ENCODE measurements around the gene DPEP2. TPM values are rescaled to one million over a fixed set of nuclear protein-coding genes. Genes with fewer than 3 reads are reported as not detected.

The DPEP2 gene
- total and polyA plus RNA-seq, 2 experiments from 2014 or later, result not detected

DNA sequence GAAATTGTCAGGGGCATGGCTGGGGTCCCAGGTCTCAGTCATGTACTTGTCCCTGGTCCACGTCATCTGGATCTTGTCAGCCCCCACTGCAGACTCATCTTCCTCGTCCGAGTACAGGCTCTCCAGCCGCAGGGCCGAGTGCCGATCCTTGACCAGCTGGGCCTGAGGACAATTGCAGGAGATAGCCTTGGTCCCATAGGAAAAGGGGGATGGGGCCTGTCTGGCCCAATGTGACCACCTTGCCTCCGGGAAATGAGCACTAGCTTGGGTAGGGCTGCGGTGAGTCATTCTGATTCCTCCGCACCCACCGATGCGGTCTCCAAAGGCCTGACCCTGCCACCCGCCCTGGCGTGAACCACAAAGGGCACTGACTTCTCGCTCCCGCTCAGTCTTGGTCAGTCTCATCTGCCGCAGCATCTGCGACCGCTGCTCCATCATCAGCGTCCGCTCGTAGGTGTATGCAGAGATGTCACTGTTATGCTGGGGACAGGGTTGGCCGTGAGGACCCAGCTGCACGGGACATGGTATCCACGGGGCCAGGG lies 53.8 kb downstream of the DPEP2 start:
- Histone ChIP-seq H3K27ac (ENCODE audit: low read depth) (no peak overlapping the region), H3K27me3 (ENCODE audit: insufficient read depth) (no peaks in the 10 kb centered on the region), H3K4me1 (ENCODE audit: insufficient read depth) (no peaks in the 10 kb centered on the region), H3K9me2 (ENCODE audit: insufficient read depth) (no peaks in the 10 kb centered on the region), H3K4me3 (no peak overlapping the region), H3K79me2 (replicated peaks; ENCODE audit: insufficient read depth) (no peaks in the 10 kb centered on the region), H2AFZ (no peak overlapping the region), H3K36me3 (ENCODE audit: insufficient read depth) (peaks cover 17% of the 10 kb centered on the region; the same call in 1 of the 2 replicates), H4K20me1 (replicated peaks; ENCODE audit: insufficient read depth) (peaks cover 14% of the 10 kb centered on the region), H3K4me2 (no peak overlapping the region), H3F3A (replicated peaks; ENCODE audit: low read depth) (peaks cover 11% of the 10 kb centered on the region)
- Mint-ChIP-seq H3K27ac (no peak overlapping the region), H3K9me3 (no peaks in the 10 kb centered on the region), H3K27me3 (ENCODE audit: insufficient read depth, low read depth, poor library complexity) (peaks cover 5% of the 10 kb centered on the region), H3K4me1 (peaks cover 4% of the 10 kb centered on the region; the same call in 2 of the 3 replicates), H3K36me3 (ENCODE audit: low read depth) (peaks cover 34% of the 10 kb centered on the region), H3K4me3 (no peak overlapping the region)
- TF ChIP-seq, protein P1, sequence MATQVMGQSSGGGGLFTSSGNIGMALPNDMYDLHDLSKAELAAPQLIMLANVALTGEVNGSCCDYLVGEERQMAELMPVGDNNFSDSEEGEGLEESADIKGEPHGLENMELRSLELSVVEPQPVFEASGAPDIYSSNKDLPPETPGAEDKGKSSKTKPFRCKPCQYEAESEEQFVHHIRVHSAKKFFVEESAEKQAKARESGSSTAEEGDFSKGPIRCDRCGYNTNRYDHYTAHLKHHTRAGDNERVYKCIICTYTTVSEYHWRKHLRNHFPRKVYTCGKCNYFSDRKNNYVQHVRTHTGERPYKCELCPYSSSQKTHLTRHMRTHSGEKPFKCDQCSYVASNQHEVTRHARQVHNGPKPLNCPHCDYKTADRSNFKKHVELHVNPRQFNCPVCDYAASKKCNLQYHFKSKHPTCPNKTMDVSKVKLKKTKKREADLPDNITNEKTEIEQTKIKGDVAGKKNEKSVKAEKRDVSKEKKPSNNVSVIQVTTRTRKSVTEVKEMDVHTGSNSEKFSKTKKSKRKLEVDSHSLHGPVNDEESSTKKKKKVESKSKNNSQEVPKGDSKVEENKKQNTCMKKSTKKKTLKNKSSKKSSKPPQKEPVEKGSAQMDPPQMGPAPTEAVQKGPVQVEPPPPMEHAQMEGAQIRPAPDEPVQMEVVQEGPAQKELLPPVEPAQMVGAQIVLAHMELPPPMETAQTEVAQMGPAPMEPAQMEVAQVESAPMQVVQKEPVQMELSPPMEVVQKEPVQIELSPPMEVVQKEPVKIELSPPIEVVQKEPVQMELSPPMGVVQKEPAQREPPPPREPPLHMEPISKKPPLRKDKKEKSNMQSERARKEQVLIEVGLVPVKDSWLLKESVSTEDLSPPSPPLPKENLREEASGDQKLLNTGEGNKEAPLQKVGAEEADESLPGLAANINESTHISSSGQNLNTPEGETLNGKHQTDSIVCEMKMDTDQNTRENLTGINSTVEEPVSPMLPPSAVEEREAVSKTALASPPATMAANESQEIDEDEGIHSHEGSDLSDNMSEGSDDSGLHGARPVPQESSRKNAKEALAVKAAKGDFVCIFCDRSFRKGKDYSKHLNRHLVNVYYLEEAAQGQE (IDR thresholded peaks at IDR 0.05; ENCODE audit: unreplicated experiment), result no peak
- TF ChIP-seq ZNF331 (CRISPR knock-in tag; IDR thresholded peaks at IDR 0.05; ENCODE audit: low read depth), result no peak
- no peak for TF ChIP-seq EZH2phosphoT487 (IDR thresholded peaks at IDR 0.05; ENCODE audit: unreplicated experiment)
- TF ChIP-seq NANOG (IDR thresholded peaks at IDR 0.05; ENCODE audit: borderline replicate concordance), result no peak
- TF ChIP-seq STAT1 (IDR thresholded peaks at IDR 0.05; ENCODE audit: unreplicated experiment), result no peak
- no peak; the same call in 1 of the 2 replicates for TF ChIP-seq POLR2AphosphoS5 (IDR thresholded peaks at IDR 0.05; ENCODE audit: low read depth)
- TF ChIP-seq CREB1 (CRISPR knock-in tag; IDR thresholded peaks at IDR 0.05; ENCODE audit: low read depth), result no peak
- TF ChIP-seq ZNF114 (CRISPR knock-in tag; IDR thresholded peaks at IDR 0.05), result no peak
- TF ChIP-seq, protein P2, sequence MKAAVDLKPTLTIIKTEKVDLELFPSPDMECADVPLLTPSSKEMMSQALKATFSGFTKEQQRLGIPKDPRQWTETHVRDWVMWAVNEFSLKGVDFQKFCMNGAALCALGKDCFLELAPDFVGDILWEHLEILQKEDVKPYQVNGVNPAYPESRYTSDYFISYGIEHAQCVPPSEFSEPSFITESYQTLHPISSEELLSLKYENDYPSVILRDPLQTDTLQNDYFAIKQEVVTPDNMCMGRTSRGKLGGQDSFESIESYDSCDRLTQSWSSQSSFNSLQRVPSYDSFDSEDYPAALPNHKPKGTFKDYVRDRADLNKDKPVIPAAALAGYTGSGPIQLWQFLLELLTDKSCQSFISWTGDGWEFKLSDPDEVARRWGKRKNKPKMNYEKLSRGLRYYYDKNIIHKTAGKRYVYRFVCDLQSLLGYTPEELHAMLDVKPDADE (IDR thresholded peaks at IDR 0.05), result no peak
- no peak for TF ChIP-seq EZH2 (IDR thresholded peaks at IDR 0.05; ENCODE audit: low read depth, unreplicated experiment)
- TF ChIP-seq, protein P3, sequence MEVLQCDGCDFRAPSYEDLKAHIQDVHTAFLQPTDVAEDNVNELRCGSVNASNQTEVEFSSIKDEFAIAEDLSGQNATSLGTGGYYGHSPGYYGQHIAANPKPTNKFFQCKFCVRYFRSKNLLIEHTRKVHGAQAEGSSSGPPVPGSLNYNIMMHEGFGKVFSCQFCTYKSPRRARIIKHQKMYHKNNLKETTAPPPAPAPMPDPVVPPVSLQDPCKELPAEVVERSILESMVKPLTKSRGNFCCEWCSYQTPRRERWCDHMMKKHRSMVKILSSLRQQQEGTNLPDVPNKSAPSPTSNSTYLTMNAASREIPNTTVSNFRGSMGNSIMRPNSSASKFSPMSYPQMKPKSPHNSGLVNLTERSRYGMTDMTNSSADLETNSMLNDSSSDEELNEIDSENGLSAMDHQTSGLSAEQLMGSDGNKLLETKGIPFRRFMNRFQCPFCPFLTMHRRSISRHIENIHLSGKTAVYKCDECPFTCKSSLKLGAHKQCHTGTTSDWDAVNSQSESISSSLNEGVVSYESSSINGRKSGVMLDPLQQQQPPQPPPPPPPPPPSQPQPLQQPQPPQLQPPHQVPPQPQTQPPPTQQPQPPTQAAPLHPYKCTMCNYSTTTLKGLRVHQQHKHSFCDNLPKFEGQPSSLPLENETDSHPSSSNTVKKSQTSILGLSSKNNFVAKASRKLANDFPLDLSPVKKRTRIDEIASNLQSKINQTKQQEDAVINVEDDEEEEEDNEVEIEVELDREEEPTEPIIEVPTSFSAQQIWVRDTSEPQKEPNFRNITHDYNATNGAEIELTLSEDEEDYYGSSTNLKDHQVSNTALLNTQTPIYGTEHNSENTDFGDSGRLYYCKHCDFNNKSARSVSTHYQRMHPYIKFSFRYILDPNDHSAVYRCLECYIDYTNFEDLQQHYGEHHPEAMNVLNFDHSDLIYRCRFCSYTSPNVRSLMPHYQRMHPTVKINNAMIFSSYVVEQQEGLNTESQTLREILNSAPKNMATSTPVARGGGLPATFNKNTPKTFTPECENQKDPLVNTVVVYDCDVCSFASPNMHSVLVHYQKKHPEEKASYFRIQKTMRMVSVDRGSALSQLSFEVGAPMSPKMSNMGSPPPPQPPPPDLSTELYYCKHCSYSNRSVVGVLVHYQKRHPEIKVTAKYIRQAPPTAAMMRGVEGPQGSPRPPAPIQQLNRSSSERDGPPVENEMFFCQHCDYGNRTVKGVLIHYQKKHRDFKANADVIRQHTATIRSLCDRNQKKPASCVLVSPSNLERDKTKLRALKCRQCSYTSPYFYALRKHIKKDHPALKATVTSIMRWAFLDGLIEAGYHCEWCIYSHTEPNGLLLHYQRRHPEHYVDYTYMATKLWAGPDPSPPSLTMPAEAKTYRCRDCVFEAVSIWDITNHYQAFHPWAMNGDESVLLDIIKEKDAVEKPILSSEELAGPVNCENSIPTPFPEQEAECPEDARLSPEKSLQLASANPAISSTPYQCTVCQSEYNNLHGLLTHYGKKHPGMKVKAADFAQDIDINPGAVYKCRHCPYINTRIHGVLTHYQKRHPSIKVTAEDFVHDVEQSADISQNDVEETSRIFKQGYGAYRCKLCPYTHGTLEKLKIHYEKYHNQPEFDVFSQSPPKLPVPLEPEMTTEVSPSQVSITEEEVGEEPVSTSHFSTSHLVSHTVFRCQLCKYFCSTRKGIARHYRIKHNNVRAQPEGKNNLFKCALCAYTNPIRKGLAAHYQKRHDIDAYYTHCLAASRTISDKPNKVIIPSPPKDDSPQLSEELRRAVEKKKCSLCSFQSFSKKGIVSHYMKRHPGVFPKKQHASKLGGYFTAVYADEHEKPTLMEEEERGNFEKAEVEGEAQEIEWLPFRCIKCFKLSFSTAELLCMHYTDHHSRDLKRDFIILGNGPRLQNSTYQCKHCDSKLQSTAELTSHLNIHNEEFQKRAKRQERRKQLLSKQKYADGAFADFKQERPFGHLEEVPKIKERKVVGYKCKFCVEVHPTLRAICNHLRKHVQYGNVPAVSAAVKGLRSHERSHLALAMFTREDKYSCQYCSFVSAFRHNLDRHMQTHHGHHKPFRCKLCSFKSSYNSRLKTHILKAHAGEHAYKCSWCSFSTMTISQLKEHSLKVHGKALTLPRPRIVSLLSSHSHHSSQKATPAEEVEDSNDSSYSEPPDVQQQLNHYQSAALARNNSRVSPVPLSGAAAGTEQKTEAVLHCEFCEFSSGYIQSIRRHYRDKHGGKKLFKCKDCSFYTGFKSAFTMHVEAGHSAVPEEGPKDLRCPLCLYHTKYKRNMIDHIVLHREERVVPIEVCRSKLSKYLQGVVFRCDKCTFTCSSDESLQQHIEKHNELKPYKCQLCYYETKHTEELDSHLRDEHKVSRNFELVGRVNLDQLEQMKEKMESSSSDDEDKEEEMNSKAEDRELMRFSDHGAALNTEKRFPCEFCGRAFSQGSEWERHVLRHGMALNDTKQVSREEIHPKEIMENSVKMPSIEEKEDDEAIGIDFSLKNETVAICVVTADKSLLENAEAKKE (CRISPR knock-in tag; IDR thresholded peaks at IDR 0.05), result no peak
- TF ChIP-seq, protein P4, sequence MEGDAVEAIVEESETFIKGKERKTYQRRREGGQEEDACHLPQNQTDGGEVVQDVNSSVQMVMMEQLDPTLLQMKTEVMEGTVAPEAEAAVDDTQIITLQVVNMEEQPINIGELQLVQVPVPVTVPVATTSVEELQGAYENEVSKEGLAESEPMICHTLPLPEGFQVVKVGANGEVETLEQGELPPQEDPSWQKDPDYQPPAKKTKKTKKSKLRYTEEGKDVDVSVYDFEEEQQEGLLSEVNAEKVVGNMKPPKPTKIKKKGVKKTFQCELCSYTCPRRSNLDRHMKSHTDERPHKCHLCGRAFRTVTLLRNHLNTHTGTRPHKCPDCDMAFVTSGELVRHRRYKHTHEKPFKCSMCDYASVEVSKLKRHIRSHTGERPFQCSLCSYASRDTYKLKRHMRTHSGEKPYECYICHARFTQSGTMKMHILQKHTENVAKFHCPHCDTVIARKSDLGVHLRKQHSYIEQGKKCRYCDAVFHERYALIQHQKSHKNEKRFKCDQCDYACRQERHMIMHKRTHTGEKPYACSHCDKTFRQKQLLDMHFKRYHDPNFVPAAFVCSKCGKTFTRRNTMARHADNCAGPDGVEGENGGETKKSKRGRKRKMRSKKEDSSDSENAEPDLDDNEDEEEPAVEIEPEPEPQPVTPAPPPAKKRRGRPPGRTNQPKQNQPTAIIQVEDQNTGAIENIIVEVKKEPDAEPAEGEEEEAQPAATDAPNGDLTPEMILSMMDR (conservative IDR thresholded peaks at IDR 0.05; ENCODE audit: low read depth in 2 of 2), result no peak
- TF ChIP-seq JUNB (IDR thresholded peaks at IDR 0.05; ENCODE audit: unreplicated experiment), result no peak
- DNase-seq (ENCODE audit: low spot score) (no peak), ATAC-seq (no peak)

All from GM23338 (cell line).